Omental fat pad (tissue), 4 donors: ENCODE measurements around the gene NUDT2. TPM values are rescaled to one million over a fixed set of nuclear protein-coding genes. Genes with fewer than 3 reads are reported as not detected.
"Not testable (repeated sequence)": the region's sequence is repeated elsewhere in the genome, so short reads cannot be mapped to it uniquely, and the experiment has no call there.

ENCODE experiments used
- ATAC-seq: fragments of 150-250 bp; one replicate; pipeline ENCODE4 v1.9.1; 2016; ENCODE audit warnings: mild to moderate bottlenecking, moderate library complexity; ENCODE audit not compliant: low FRiP score
- DNase-seq: peaks from one replicate; pipeline ENCODE4 v3.0.0-alpha.2; 2019; ENCODE audit warnings: low spot score
- CTCF ChIP-seq, 3 donors: fragments of 450-650 bp; IDR thresholded peaks; one replicate each; pipeline ENCODE4 v1.5.1; 2016 to 2017; ENCODE audit warnings: antibody characterized with exemption in 3 of 3, mild to moderate bottlenecking in 3 of 3, moderate library complexity in 2 of 3
- total RNA-seq, 4 donors: library from RNA; depleted of rRNA; stranded (reverse); fragments of >200 nt; gene quantifications; one replicate each; pipeline ENCODE4 v1.1.0, GENCODE V29; 2016

Gene NUDT2
- total RNA-seq, 4 donors from 2014 or later: 6.6 to 30.4 (median 19.1) TPM

- no peak for TF ChIP-seq CTCF (IDR thresholded peaks at IDR 0.05)
- ATAC-seq (no peak), DNase-seq (no peak)
Measured at GRCh38 chr9:34365282-34365681, 35.9 kb downstream of the NUDT2 start.

- no peak for TF ChIP-seq CTCF (IDR thresholded peaks at IDR 0.05)
- ATAC-seq: no peak
- no peak for DNase-seq
Measured at GRCh38 chr9:34366365-34366764, 37.0 kb downstream of the NUDT2 start.

GRCh38 chr9:34367751-34368410 lies 38.5 kb downstream of the NUDT2 start:
- ATAC-seq, DNase-seq: not testable (repeated sequence)

GRCh38 chr9:34368796-34369195 lies 39.4 kb downstream of the NUDT2 start:
- ATAC-seq, DNase-seq: not testable (repeated sequence)

GRCh38 chr9:34369636-34370035 lies 40.3 kb downstream of the NUDT2 start:
- TF ChIP-seq CTCF (IDR thresholded peaks at IDR 0.05): no peak
- ATAC-seq (no peak), DNase-seq (no peak)

GRCh38 chr9:34370335-34370969 lies 41.1 kb downstream of the NUDT2 start:
- no peak for ATAC-seq
- no peak for DNase-seq

GRCh38 chr9:34370970-34371880 lies 41.9 kb downstream of the NUDT2 start:
- no peak for TF ChIP-seq CTCF (IDR thresholded peaks at IDR 0.05)
- ATAC-seq (no peak), DNase-seq (no peak)

More at GRCh38 chr9:34370335-34370969, 41.1 kb downstream of the NUDT2 start:
- TF ChIP-seq CTCF (IDR thresholded peaks at IDR 0.05): no peak
